RWPE2 (cell line): Measurements from ENCODE around the gene UST.

Experiments used
- ATAC-seq: fragments of 200-7000 bp; cut with Tn5 transposase; 3 replicates; pipeline ENCODE4 v1.9.1; 2021; ENCODE audit warnings: low read depth
- DNase-seq: peaks from one replicate; pipeline ENCODE4 v3.0.0-alpha.2; 2020; ENCODE audit warnings: low spot score
- H3K27ac ChIP-seq: fragments of 450-650 bp; 2 replicates; pipeline ENCODE4 v1.5.1; 2017; ENCODE audit warnings: mild to moderate bottlenecking; ENCODE audit not compliant: poor library complexity, severe bottlenecking
- H3K27me3 ChIP-seq: fragments of 250-450 bp; sonication (Bioruptor Pico); 2 replicates; pipeline ENCODE4 v1.5.1; 2021; ENCODE audit warnings: mild to moderate bottlenecking, moderate library complexity; ENCODE audit not compliant: insufficient read depth, poor library complexity, severe bottlenecking
- H3K36me3 ChIP-seq: fragments of 250-450 bp; sonication (Bioruptor Pico); 2 replicates; pipeline ENCODE4 v1.5.1; 2020; ENCODE audit warnings: low read depth, mild to moderate bottlenecking, moderate library complexity
- H3K4me1 ChIP-seq: fragments of 250-450 bp; sonication (Bioruptor Pico); 2 replicates; pipeline ENCODE4 v1.5.1; 2021; ENCODE audit warnings: mild to moderate bottlenecking, moderate library complexity; ENCODE audit not compliant: insufficient read depth, poor library complexity, severe bottlenecking
- H3K4me3 ChIP-seq: fragments of 250-450 bp; sonication (Bioruptor Pico); 2 replicates; pipeline ENCODE4 v1.5.1; 2021; ENCODE audit warnings: mild to moderate bottlenecking, moderate library complexity; ENCODE audit not compliant: severe bottlenecking
- H3K9me3 ChIP-seq: fragments of 250-450 bp; sonication (Bioruptor Pico); 2 replicates; pipeline ENCODE4 v1.5.1; 2021; ENCODE audit warnings: mild to moderate bottlenecking, moderate library complexity; ENCODE audit not compliant: severe bottlenecking
- TF ChIP-seq, protein P1 (sequence below): fragments of 450-650 bp; IDR thresholded peaks from one replicate; pipeline ENCODE4 v1.5.1; 2017; ENCODE audit warnings: mild to moderate bottlenecking, moderate library complexity; ENCODE audit not compliant: poor library complexity, severe bottlenecking

UST gene

DNA sequence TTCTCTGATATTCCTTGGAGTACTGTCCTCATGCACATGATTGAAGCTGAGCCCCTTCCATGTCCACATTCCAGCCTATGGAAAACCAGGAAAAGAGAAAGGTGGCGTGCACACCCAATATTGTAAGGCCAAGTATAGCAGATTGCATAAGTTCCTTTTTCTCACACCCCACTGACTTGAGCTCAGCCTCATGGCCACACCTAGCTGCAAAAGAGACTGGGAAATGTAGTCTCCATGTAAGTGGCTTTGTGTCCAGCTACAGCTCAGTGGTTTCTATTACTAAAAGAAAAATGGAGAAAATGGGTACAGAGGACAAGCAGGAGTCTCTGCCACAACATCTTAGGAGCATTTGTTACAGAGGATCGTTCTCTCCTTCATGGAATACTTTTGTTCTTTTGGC lies 10.8 kb upstream of the UST start:
- Histone ChIP-seq H3K27me3 (no peaks in the 10 kb centered on the region), H3K4me3 (no peak overlapping the region), H3K4me1 (no peaks in the 10 kb centered on the region), H3K9me3 (no peaks in the 10 kb centered on the region), H3K27ac (no peak overlapping the region), H3K36me3 (no peaks in the 10 kb centered on the region)
- TF ChIP-seq, protein P1, sequence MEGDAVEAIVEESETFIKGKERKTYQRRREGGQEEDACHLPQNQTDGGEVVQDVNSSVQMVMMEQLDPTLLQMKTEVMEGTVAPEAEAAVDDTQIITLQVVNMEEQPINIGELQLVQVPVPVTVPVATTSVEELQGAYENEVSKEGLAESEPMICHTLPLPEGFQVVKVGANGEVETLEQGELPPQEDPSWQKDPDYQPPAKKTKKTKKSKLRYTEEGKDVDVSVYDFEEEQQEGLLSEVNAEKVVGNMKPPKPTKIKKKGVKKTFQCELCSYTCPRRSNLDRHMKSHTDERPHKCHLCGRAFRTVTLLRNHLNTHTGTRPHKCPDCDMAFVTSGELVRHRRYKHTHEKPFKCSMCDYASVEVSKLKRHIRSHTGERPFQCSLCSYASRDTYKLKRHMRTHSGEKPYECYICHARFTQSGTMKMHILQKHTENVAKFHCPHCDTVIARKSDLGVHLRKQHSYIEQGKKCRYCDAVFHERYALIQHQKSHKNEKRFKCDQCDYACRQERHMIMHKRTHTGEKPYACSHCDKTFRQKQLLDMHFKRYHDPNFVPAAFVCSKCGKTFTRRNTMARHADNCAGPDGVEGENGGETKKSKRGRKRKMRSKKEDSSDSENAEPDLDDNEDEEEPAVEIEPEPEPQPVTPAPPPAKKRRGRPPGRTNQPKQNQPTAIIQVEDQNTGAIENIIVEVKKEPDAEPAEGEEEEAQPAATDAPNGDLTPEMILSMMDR, result no peak
- DNase-seq (no peak), ATAC-seq (no peak)

DNA sequence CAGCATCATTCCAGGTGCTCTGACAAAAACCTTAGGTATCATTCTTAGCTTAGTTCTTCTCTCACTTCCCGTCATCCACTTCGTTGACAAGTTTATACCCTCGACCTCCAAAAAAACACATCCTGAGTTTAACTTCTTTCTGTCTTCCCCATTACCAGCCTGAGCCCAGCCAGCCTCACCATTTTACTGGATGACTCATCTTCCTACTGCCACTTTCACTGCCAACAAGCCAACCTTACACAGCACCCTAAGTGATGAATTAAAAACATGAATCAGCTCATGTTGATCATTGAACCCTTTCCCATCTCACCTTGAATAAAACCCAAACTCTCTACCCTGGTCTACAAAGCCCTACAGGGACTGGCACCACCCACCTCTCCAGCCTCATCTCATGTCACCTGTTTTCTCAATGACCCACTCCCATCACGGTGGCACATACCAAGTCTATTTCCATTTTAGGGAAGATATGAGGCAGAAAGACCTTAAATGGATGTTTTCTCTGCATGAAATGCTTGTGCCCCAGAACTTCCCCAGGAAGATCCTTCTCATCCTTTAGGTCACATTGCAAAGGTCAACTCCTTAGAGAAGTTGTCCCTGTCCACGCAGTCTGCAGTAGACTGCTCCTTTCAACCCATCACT lies 9.9 kb upstream of the UST start:
- ATAC-seq (peak; percentile 21; the same call in 1 of the 3 replicates), DNase-seq (no peak)
- Histone ChIP-seq H3K9me3 (no peaks in the 10 kb centered on the region), H3K36me3 (no peaks in the 10 kb centered on the region), H3K4me3 (no peak overlapping the region), H3K4me1 (no peaks in the 10 kb centered on the region), H3K27ac (no peak overlapping the region), H3K27me3 (no peaks in the 10 kb centered on the region)
- TF ChIP-seq, protein P1, result no peak

DNA sequence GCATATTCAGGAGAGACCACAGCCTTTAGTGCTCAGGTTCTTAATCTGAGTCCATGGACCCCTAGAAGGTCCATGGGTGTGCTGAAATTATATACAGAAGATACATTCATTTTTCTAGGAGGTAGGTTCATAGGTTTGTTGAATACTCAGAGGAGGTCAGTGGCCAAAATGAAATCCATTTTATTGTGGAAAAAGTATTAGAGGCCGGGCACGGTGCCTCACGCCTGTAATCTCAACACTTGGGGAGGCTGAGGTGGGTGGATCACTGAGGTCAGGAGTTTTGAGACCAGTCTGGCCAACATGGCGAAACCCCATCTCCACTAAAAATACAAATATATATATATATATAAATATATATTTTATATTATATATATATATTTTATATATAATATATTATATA lies 9.0 kb upstream of the UST start:
- H3K4me1 ChIP-seq, result no peaks in the 10 kb centered on the region
- DNase-seq (no peak), ATAC-seq (no peak)
- TF ChIP-seq, protein P1, result no peak
- no peak overlapping the region for H3K4me3 ChIP-seq
- no peaks in the 10 kb centered on the region for H3K27me3 ChIP-seq
- H3K9me3 ChIP-seq, result no peaks in the 10 kb centered on the region
- no peaks in the 10 kb centered on the region for H3K36me3 ChIP-seq
- H3K27ac ChIP-seq, result no peak overlapping the region

DNA sequence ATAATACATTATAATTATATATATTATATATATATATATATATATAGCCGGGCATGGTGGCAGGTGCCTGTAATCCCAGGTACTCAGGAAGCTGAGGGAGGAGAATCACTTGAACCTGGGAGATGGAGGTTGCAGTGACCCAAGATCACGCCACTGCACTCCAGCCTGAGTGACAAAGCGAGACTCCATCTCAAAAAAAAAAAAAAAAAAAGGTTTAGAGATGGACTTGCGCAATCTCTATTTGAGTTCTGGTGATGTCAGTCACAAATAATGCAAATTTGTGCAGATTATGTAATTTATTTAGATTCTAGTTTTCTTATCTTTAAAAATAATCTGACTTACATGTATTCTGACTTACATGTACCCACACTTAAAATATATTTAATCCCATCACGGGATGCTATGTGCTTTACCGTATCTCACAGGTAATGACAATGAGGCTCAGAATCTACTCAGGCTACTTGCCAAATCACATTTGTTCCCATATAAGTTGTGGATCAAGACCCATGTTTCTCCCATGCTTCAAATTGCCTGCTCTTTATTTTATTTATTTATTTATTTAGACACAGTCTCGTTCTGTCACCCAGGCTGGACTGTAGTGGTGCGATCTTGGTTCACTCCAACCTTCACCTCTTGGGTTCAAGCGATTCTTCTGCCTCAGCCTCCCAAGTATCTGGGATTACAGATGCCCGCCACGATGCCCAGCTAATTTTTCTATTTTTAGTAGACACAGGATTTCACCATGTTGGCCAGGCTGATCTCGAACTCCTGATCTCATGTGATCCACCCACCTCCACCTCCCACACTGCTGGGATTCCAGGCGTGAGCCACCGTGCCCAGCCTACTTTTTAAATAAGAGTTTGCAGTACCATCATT lies 7.6 kb upstream of the UST start:
- TF ChIP-seq, protein P1, result no peak
- no peak for ATAC-seq
- no peak overlapping the region for H3K4me3 ChIP-seq
- H3K27ac ChIP-seq, result no peak overlapping the region
- no peaks in the 10 kb centered on the region for H3K9me3 ChIP-seq
- no peaks in the 10 kb centered on the region for H3K36me3 ChIP-seq
- no peak for DNase-seq
- H3K4me1 ChIP-seq, result no peaks in the 10 kb centered on the region
- no peaks in the 10 kb centered on the region for H3K27me3 ChIP-seq

DNA sequence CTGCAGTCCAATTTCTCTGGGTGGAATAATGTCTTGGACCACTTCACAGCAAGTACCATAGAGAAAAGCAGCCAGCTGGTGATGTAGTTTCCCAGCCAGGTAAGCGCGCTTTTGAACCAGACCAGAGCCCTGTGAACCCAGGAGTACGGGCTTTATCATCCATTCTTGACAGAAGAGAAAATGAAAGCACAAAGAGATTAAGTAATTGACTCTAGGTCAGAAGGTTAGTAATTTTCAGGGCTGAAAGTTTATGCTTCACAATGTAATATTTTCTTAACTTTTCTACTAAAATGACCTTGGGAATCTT lies 7.1 kb upstream of the UST start:
- Histone ChIP-seq H3K27ac (no peak overlapping the region), H3K9me3 (no peaks in the 10 kb centered on the region), H3K4me1 (no peaks in the 10 kb centered on the region), H3K36me3 (no peaks in the 10 kb centered on the region), H3K4me3 (no peak overlapping the region), H3K27me3 (no peaks in the 10 kb centered on the region)
- DNase-seq (no peak), ATAC-seq (no peak)
- TF ChIP-seq, protein P1, result no peak
